Measurements from ENCODE around the gene STK24.

Gene STK24

DNA sequence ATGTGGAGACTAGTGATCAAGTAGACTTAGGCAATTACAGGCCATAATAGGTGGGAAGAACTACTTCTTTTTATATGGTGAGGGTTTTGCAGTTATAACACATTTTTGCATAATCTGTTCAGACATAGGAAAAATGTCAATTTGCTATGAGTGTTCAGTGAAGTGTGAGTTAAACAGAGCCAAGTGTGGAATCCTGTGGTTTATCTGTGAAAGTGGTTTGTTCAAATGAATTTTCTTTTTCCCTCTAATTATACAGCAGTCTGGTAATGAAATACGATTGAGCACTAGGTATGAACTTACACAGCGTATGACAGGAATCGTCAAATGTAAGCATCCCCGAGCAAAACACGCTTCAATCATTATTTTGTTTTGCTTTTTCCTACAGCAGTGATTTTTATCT lies 178.3 kb downstream of the STK24 start:
- no peak for DNase-seq

DNA sequence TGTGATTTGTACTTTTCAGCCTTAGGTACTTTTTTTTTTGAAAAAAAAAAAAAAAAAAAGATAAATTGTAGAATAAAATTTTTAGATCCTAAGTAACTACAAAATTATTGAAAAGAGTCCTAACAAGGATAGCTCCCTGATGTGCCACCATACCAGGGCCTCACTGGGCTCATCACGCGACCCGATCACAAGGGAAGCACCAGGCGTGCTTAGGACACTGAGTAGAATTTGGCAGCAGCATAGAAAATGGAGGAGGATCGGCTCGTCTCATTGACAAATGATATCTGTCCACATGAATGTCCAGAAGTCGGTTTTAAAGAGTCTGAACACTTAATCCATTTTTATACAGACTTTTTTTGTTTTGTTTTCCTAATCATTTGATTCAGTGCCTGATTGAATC lies 179.0 kb downstream of the STK24 start:
- no peak for DNase-seq

DNA sequence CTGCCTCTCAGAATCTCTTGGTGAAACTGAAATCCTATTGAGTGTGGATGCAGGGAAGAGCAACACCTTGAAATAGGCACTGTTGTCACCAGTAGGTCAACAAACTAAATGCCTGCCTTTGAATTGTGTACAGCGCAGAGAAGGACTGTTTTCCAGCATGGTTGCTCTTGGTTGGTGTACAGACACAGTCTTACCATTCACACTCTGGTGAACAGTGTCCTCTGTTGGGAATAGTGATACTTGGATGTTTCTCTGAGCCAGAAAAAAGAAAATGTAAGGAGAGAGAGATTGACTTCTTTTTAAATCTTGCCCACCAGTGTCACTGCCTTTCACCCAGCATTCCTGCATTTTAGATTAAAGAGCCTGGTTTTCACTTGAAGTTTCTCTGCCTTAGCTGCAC lies 179.7 kb downstream of the STK24 start:
- DNase-seq: no peak

DNA sequence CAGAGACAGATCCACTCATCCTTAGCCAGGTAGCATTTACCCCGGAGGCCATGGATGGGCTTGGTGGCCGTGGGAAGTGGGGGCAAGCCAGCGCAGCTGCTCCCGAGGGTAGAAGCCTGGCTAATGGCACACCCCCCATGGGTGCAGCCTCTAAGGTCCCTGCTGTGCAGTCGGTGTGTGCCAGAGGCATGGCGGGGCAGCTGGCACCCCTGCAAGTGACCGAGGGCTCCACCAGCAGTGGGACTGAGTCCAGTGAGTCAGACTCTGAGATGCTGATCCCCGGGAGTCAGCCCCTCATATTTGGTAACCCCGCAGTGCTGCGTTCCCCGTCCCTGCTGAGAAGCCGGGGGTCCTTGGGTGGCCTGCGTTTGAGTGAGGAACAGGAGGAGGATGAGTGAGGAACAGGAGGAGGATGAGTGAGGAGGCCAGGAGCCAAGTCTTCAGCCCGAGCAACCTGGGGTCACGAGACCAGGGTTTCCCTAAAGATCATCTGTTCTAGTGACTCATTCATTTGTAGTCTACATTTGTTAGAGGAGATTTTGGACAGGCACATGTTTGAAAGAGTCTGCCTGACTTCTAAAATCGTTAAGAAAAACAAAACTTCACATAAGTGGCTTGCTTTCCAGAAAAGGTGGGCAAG lies 180.7 kb downstream of the STK24 start:
- no peak for DNase-seq
